ENCODE results near the gene MERTK. TPM values are rescaled to one million over a fixed set of nuclear protein-coding genes. Genes with fewer than 3 reads are reported as not detected.
A peak's percentile ranks its signal among the peaks of the same experiment; 100 is the strongest.

Gene MERTK
- polyA plus RNA-seq, 1 of the 3 experiments (the other 2 are of a cell fraction) = 9.6 TPM

DNA sequence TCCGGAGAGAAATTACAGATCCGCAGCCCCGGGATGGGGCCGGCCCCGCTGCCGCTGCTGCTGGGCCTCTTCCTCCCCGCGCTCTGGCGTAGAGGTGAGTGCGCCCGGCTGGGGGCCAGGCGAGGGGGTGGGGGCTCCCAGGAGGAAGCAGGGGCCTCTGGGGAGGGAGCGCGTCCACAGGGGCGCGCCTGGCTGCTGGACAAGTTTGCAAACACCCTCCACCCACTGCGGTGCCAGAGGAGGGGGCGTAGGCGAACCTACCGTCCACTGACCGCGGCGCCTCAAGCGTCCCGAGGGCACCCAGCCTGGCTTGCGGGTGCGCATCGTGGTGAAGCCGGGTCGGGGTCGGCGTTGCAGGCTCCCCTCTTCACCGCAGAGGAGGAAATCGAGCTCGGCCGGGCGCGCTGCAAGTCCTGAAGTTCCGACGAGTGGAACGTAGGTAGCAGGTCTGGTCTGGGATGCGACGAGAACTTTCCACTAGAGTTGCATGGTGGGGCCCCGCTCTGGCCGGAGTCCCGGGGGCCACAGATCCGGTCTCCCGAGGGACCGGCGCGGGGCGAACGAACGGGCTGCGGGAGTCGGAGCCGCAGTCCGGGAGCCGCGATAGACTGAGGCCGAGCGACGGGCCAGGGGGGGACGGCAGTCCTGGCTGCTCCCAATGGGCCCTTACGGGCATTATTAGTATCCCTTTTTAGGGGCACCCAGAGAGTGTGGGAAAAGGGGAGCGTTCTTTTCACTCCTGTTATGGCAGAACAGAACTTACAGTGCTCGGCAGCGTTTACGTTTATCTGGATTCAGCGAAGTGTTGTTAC, 502 bp downstream of the MERTK start:
- Histone ChIP-seq H3K27me3 (ENCODE audit: insufficient read depth) (no peaks in the 10 kb centered on the region; the same call in 1 of the 2 replicates), H3K36me3 (replicated peaks in 1 of 2; ENCODE audit: control insufficient read depth in 1 of 2, insufficient read depth in 2 of 2, low read length in 1 of 2) (no peaks in the 10 kb centered on the region), H3F3A (replicated peaks; ENCODE audit: insufficient read depth) (peaks cover 8% of the 10 kb centered on the region), H3K4me1 (ENCODE audit: control insufficient read depth in 1 of 2, insufficient read depth in 2 of 2, low read depth in 1 of 2, low read length in 1 of 2) (peaks cover 0 to 14% of the 10 kb centered on the region in 2 experiments; a peak in 2 of 4 replicates), H3K27ac (ENCODE audit: low read depth in 2 of 2, low read length in 1 of 2) (peak overlapping the region; percentile 39 to 62; a peak in 2 of 4 replicates), H3K4me2 (peak overlapping the region; percentile 79), H2AFZ (ENCODE audit: low read depth) (peak overlapping the region; percentile 97), H3K9me3 (no peaks in the 10 kb centered on the region), H3K79me2 (ENCODE audit: insufficient read depth) (no peaks in the 10 kb centered on the region), H3K4me3 (ENCODE audit: low read depth in 2 of 2, low read length in 1 of 2) (peak overlapping the region; percentile 65 to 90), H3K9ac (peak overlapping the region; percentile 55; the same call in 1 of the 2 replicates), H3K9me2 (no peaks in the 10 kb centered on the region), H4K20me1 (ENCODE audit: insufficient read depth) (no peaks in the 10 kb centered on the region)
- TF ChIP-seq TEAD4 (IDR thresholded peaks at IDR 0.05; ENCODE audit: borderline replicate concordance, insufficient read depth) = no peak
- no peak for TF ChIP-seq SIN3A (IDR thresholded peaks at IDR 0.05; ENCODE audit: borderline replicate concordance, low read depth, low read length)
- no peak for TF ChIP-seq RAD21 (IDR thresholded peaks at IDR 0.05; ENCODE audit: low read length)
- TF ChIP-seq MXI1 (IDR thresholded peaks at IDR 0.05; ENCODE audit: low read depth, low read length) = no peak; the same call in 1 of the 2 replicates
- TF ChIP-seq GATA2 (CRISPR knock-in tag; IDR thresholded peaks at IDR 0.05) = no peak
- TF ChIP-seq GABPA (IDR thresholded peaks at IDR 0.05; ENCODE audit: low read depth) = no peak
- TF ChIP-seq ELF1 (IDR thresholded peaks at IDR 0.05) = no peak
- TF ChIP-seq CHD2 (IDR thresholded peaks at IDR 0.05; ENCODE audit: low read length, partially characterized antibody) = no peak
- TF ChIP-seq MEF2A (IDR thresholded peaks at IDR 0.05; ENCODE audit: borderline replicate concordance, low read depth) = no peak
- TF ChIP-seq YY1 (IDR thresholded peaks at IDR 0.05; ENCODE audit: low read depth) = no peak
- 18% methylated on average over 6 of the region's 70 CpGs for WGBS (ENCODE audit: low lambda C conversion rate)
- POLR2A ChIA-PET = interaction anchor here (0.6 to 1.7 kb wide), 3 partner anchors 15 to 279 kb away, joined by 4 to 6 read pairs (median 5); partner anchors contain the start of gene ANAPC1
- DNase-seq = no peak
- CTCF ChIA-PET = interaction anchor here (0.6 to 5.4 kb wide), 10 partner anchors 11 to 327 kb away, joined by 3 to 72 read pairs (median 4); partner anchors contain the start of gene TMEM87B

DNA sequence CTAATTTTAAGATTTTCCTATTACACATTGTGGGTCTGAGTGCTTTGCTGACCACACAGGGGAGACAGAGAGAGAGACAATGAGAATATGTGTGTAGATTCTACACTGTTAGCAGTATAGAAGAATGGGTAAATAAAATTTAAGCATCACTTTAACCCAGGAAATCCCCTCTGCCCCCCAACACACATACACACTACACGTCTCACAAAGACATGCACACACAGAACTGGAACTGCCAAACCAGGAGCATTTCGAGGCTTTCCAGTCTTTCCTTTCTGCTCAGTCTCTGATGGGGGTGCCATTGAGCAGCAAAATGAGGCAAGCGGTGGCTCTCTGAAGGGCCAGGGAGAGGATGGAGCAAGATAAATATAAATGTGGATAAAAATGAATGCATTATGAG, 2.5 kb downstream of the MERTK start:
- no peaks in the 10 kb centered on the region for H3K79me2 ChIP-seq (ENCODE audit: insufficient read depth)
- TF ChIP-seq ELF1 (IDR thresholded peaks at IDR 0.05) (no peak), YY1 (IDR thresholded peaks at IDR 0.05; ENCODE audit: low read depth) (no peak), MEF2A (IDR thresholded peaks at IDR 0.05; ENCODE audit: borderline replicate concordance, low read depth) (no peak), RFX5 (IDR thresholded peaks at IDR 0.05; ENCODE audit: low read length) (no peak), NRF1 (IDR thresholded peaks at IDR 0.05; ENCODE audit: low read depth, low read length) (no peak), TCF12 (IDR thresholded peaks at IDR 0.05) (no peak), SMC3 (IDR thresholded peaks at IDR 0.05; ENCODE audit: low read depth, low read length) (peak; percentile 52), SIN3A (IDR thresholded peaks at IDR 0.05; ENCODE audit: borderline replicate concordance, low read depth, low read length) (no peak), MXI1 (IDR thresholded peaks at IDR 0.05; ENCODE audit: low read depth, low read length) (no peak), FOXM1 (IDR thresholded peaks at IDR 0.05; ENCODE audit: low read depth) (no peak), RAD21 (IDR thresholded peaks at IDR 0.05; ENCODE audit: low read length) (peak; percentile 73)
- TF ChIP-seq, protein P1, sequence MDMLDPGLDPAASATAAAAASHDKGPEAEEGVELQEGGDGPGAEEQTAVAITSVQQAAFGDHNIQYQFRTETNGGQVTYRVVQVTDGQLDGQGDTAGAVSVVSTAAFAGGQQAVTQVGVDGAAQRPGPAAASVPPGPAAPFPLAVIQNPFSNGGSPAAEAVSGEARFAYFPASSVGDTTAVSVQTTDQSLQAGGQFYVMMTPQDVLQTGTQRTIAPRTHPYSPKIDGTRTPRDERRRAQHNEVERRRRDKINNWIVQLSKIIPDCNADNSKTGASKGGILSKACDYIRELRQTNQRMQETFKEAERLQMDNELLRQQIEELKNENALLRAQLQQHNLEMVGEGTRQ (IDR thresholded peaks at IDR 0.05; ENCODE audit: borderline replicate concordance, low read depth, low read length) = no peak
- TF ChIP-seq, protein P2, sequence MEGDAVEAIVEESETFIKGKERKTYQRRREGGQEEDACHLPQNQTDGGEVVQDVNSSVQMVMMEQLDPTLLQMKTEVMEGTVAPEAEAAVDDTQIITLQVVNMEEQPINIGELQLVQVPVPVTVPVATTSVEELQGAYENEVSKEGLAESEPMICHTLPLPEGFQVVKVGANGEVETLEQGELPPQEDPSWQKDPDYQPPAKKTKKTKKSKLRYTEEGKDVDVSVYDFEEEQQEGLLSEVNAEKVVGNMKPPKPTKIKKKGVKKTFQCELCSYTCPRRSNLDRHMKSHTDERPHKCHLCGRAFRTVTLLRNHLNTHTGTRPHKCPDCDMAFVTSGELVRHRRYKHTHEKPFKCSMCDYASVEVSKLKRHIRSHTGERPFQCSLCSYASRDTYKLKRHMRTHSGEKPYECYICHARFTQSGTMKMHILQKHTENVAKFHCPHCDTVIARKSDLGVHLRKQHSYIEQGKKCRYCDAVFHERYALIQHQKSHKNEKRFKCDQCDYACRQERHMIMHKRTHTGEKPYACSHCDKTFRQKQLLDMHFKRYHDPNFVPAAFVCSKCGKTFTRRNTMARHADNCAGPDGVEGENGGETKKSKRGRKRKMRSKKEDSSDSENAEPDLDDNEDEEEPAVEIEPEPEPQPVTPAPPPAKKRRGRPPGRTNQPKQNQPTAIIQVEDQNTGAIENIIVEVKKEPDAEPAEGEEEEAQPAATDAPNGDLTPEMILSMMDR (IDR thresholded peaks at IDR 0.05) = peak; percentile 55
- TF ChIP-seq, protein P3, sequence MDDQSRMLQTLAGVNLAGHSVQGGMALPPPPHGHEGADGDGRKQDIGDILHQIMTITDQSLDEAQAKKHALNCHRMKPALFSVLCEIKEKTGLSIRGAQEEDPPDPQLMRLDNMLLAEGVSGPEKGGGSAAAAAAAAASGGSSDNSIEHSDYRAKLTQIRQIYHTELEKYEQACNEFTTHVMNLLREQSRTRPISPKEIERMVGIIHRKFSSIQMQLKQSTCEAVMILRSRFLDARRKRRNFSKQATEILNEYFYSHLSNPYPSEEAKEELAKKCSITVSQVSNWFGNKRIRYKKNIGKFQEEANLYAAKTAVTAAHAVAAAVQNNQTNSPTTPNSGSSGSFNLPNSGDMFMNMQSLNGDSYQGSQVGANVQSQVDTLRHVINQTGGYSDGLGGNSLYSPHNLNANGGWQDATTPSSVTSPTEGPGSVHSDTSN (IDR thresholded peaks at IDR 0.05) = no peak
- ChIA-PET POLR2A (interaction anchor here (0.6 kb wide), 1 partner anchor 11 kb away, joined by 5 read pairs; no protein-coding TSS in a partner anchor), CTCF (interaction anchor here (0.6 to 5.4 kb wide), 10 partner anchors 9 to 150 kb away, joined by 3 to 72 read pairs (median 5); partner anchors contain the start of gene TMEM87B)
- no peak overlapping the region for H3K4me2 ChIP-seq
- H4K20me1 ChIP-seq (ENCODE audit: insufficient read depth) = no peaks in the 10 kb centered on the region
- no peaks in the 10 kb centered on the region for H3K9me2 ChIP-seq
- peak; percentile 42 for DNase-seq
- H3K9ac ChIP-seq = no peak overlapping the region
- no peak overlapping the region for H3K27ac ChIP-seq (ENCODE audit: low read depth in 2 of 2, low read length in 1 of 2)
- H2AFZ ChIP-seq (ENCODE audit: low read depth) = no peak overlapping the region
- no peaks in the 10 kb centered on the region for H3K36me3 ChIP-seq (replicated peaks in 1 of 2; ENCODE audit: control insufficient read depth in 1 of 2, insufficient read depth in 2 of 2, low read length in 1 of 2)
- no peak overlapping the region for H3K4me3 ChIP-seq (ENCODE audit: low read depth in 2 of 2, low read length in 1 of 2)
- H3F3A ChIP-seq (replicated peaks; ENCODE audit: insufficient read depth) = peaks cover 8% of the 10 kb centered on the region
- no peaks in the 10 kb centered on the region for H3K9me3 ChIP-seq
- H3K27me3 ChIP-seq (ENCODE audit: insufficient read depth) = no peaks in the 10 kb centered on the region; the same call in 1 of the 2 replicates
- peaks cover 0 to 14% of the 10 kb centered on the region in 2 experiments; a peak in 2 of 4 replicates for H3K4me1 ChIP-seq (ENCODE audit: control insufficient read depth in 1 of 2, insufficient read depth in 2 of 2, low read depth in 1 of 2, low read length in 1 of 2)
- 48% methylated on average over 3 of the region's 3 CpGs for WGBS (ENCODE audit: low lambda C conversion rate)

All from SK-N-SH (cell line).